ENCODE results near the gene CMTM6.

Gene CMTM6

GRCh38 chr3:32502118-32502945 lies at the start of gene CMTM6:
CMTM6 (minus strand) TSS chr3:32502852; CDS start chr3:32502745, 107 bp downstream.
- peak within 1 kb of the TSS; percentile 85 to 94 for H3K4me3 ChIP-seq (ENCODE audit: low read length in 2 of 2)
- H3K27me3 ChIP-seq (ENCODE audit: control insufficient read depth in 2 of 2, insufficient read depth in 2 of 2, low read length in 2 of 2): no peaks in the 10 kb centered on the region
- H3K9me3 ChIP-seq (ENCODE audit: control insufficient read depth in 2 of 2, low read length in 2 of 2): no peaks in the 10 kb centered on the region
- H3K27ac ChIP-seq (ENCODE audit: low read depth in 2 of 2, low read length in 2 of 2): peak within 1 kb of the TSS; percentile 85 to 96
- peaks cover 4 to 6% of the 10 kb centered on the region in 2 donors for H3K4me1 ChIP-seq (ENCODE audit: control insufficient read depth in 2 of 2, insufficient read depth in 2 of 2, low read length in 2 of 2)
- peak within 1 kb of the TSS; percentile 77 to 88 for H3K9ac ChIP-seq (ENCODE audit: low read depth in 1 of 2, low read length in 2 of 2)
- no peaks in the 10 kb centered on the region for H3K36me3 ChIP-seq (ENCODE audit: control insufficient read depth in 2 of 2, insufficient read depth in 2 of 2, low read length in 2 of 2)

- Histone ChIP-seq H3K9me3 (ENCODE audit: control insufficient read depth in 2 of 2, low read length in 2 of 2) (no peaks in the 10 kb centered on the region), H3K4me3 (ENCODE audit: low read length in 2 of 2) (no peak overlapping the region), H3K27me3 (ENCODE audit: control insufficient read depth in 2 of 2, insufficient read depth in 2 of 2, low read length in 2 of 2) (no peaks in the 10 kb centered on the region), H3K36me3 (ENCODE audit: control insufficient read depth in 2 of 2, insufficient read depth in 2 of 2, low read length in 2 of 2) (no peaks in the 10 kb centered on the region), H3K4me1 (ENCODE audit: control insufficient read depth in 2 of 2, insufficient read depth in 2 of 2, low read length in 2 of 2) (no peaks in the 10 kb centered on the region), H3K27ac (ENCODE audit: low read depth in 2 of 2, low read length in 2 of 2) (no peak overlapping the region), H3K9ac (ENCODE audit: low read depth in 1 of 2, low read length in 2 of 2) (no peak overlapping the region)
These were observed 49.4 kb upstream of the CMTM6 start for GRCh38 chr3:32552013-32552412.

- Histone ChIP-seq H3K4me1 (ENCODE audit: control insufficient read depth in 2 of 2, insufficient read depth in 2 of 2, low read length in 2 of 2) (no peaks in the 10 kb centered on the region), H3K9ac (ENCODE audit: low read depth in 1 of 2, low read length in 2 of 2) (no peak overlapping the region), H3K36me3 (ENCODE audit: control insufficient read depth in 2 of 2, insufficient read depth in 2 of 2, low read length in 2 of 2) (no peaks in the 10 kb centered on the region), H3K4me3 (ENCODE audit: low read length in 2 of 2) (no peak overlapping the region), H3K9me3 (ENCODE audit: control insufficient read depth in 2 of 2, low read length in 2 of 2) (no peaks in the 10 kb centered on the region), H3K27ac (ENCODE audit: low read depth in 2 of 2, low read length in 2 of 2) (no peak overlapping the region), H3K27me3 (ENCODE audit: control insufficient read depth in 2 of 2, insufficient read depth in 2 of 2, low read length in 2 of 2) (no peaks in the 10 kb centered on the region)
These were observed 48.8 kb upstream of the CMTM6 start for GRCh38 chr3:32551496-32551895.

- H3K4me3 ChIP-seq (ENCODE audit: low read length in 2 of 2): no peak overlapping the region
These were observed 48.4 kb upstream of the CMTM6 start for GRCh38 chr3:32551087-32551486.

GRCh38 chr3:32545305-32545704 lies 42.7 kb upstream of the CMTM6 start:
- Histone ChIP-seq H3K27ac (ENCODE audit: low read depth in 2 of 2, low read length in 2 of 2) (no peak overlapping the region), H3K36me3 (ENCODE audit: control insufficient read depth in 2 of 2, insufficient read depth in 2 of 2, low read length in 2 of 2) (peaks cover 0 to 2% of the 10 kb centered on the region in 2 donors), H3K27me3 (ENCODE audit: control insufficient read depth in 2 of 2, insufficient read depth in 2 of 2, low read length in 2 of 2) (no peaks in the 10 kb centered on the region), H3K4me1 (ENCODE audit: control insufficient read depth in 2 of 2, insufficient read depth in 2 of 2, low read length in 2 of 2) (no peaks in the 10 kb centered on the region), H3K9ac (ENCODE audit: low read depth in 1 of 2, low read length in 2 of 2) (no peak overlapping the region), H3K9me3 (ENCODE audit: control insufficient read depth in 2 of 2, low read length in 2 of 2) (no peaks in the 10 kb centered on the region), H3K4me3 (ENCODE audit: low read length in 2 of 2) (no peak overlapping the region)

More at GRCh38 chr3:32551087-32551486, 48.4 kb upstream of the CMTM6 start:
- no peaks in the 10 kb centered on the region for H3K4me1 ChIP-seq (ENCODE audit: control insufficient read depth in 2 of 2, insufficient read depth in 2 of 2, low read length in 2 of 2)
- no peaks in the 10 kb centered on the region for H3K27me3 ChIP-seq (ENCODE audit: control insufficient read depth in 2 of 2, insufficient read depth in 2 of 2, low read length in 2 of 2)
- H3K36me3 ChIP-seq (ENCODE audit: control insufficient read depth in 2 of 2, insufficient read depth in 2 of 2, low read length in 2 of 2): no peaks in the 10 kb centered on the region
- H3K9me3 ChIP-seq (ENCODE audit: control insufficient read depth in 2 of 2, low read length in 2 of 2): no peaks in the 10 kb centered on the region
- H3K9ac ChIP-seq (ENCODE audit: low read depth in 1 of 2, low read length in 2 of 2): no peak overlapping the region
- no peak overlapping the region for H3K27ac ChIP-seq (ENCODE audit: low read depth in 2 of 2, low read length in 2 of 2)

GRCh38 chr3:32544894-32545293 lies 42.2 kb upstream of the CMTM6 start:
- no peak overlapping the region for H3K27ac ChIP-seq (ENCODE audit: low read depth in 2 of 2, low read length in 2 of 2)
- H3K9me3 ChIP-seq (ENCODE audit: control insufficient read depth in 2 of 2, low read length in 2 of 2): no peaks in the 10 kb centered on the region
- no peaks in the 10 kb centered on the region for H3K27me3 ChIP-seq (ENCODE audit: control insufficient read depth in 2 of 2, insufficient read depth in 2 of 2, low read length in 2 of 2)
- peaks cover 0 to 2% of the 10 kb centered on the region in 2 donors for H3K36me3 ChIP-seq (ENCODE audit: control insufficient read depth in 2 of 2, insufficient read depth in 2 of 2, low read length in 2 of 2)
- no peak overlapping the region for H3K4me3 ChIP-seq (ENCODE audit: low read length in 2 of 2)
- no peaks in the 10 kb centered on the region for H3K4me1 ChIP-seq (ENCODE audit: control insufficient read depth in 2 of 2, insufficient read depth in 2 of 2, low read length in 2 of 2)
- H3K9ac ChIP-seq (ENCODE audit: low read depth in 1 of 2, low read length in 2 of 2): no peak overlapping the region

GRCh38 chr3:32542807-32543206 lies 40.2 kb upstream of the CMTM6 start:
- H3K4me1 ChIP-seq (ENCODE audit: control insufficient read depth in 2 of 2, insufficient read depth in 2 of 2, low read length in 2 of 2): no peaks in the 10 kb centered on the region
- no peak overlapping the region for H3K27ac ChIP-seq (ENCODE audit: low read depth in 2 of 2, low read length in 2 of 2)
- H3K9ac ChIP-seq (ENCODE audit: low read depth in 1 of 2, low read length in 2 of 2): no peak overlapping the region
- no peaks in the 10 kb centered on the region for H3K9me3 ChIP-seq (ENCODE audit: control insufficient read depth in 2 of 2, low read length in 2 of 2)
- no peaks in the 10 kb centered on the region for H3K27me3 ChIP-seq (ENCODE audit: control insufficient read depth in 2 of 2, insufficient read depth in 2 of 2, low read length in 2 of 2)
- peaks cover 0 to 2% of the 10 kb centered on the region in 2 donors for H3K36me3 ChIP-seq (ENCODE audit: control insufficient read depth in 2 of 2, insufficient read depth in 2 of 2, low read length in 2 of 2)
- no peak overlapping the region for H3K4me3 ChIP-seq (ENCODE audit: low read length in 2 of 2)

GRCh38 chr3:32540899-32541298 lies 38.2 kb upstream of the CMTM6 start:
- no peaks in the 10 kb centered on the region for H3K9me3 ChIP-seq (ENCODE audit: control insufficient read depth in 2 of 2, low read length in 2 of 2)
- H3K36me3 ChIP-seq (ENCODE audit: control insufficient read depth in 2 of 2, insufficient read depth in 2 of 2, low read length in 2 of 2): peaks cover 0 to 2% of the 10 kb centered on the region in 2 donors

GRCh38 chr3:32532434-32532833 lies 29.8 kb upstream of the CMTM6 start:
- H3K9ac ChIP-seq (ENCODE audit: low read depth in 1 of 2, low read length in 2 of 2): no peak overlapping the region
- peaks cover 19 to 20% of the 10 kb centered on the region in 2 donors for H3K36me3 ChIP-seq (ENCODE audit: control insufficient read depth in 2 of 2, insufficient read depth in 2 of 2, low read length in 2 of 2)
- H3K4me1 ChIP-seq (ENCODE audit: control insufficient read depth in 2 of 2, insufficient read depth in 2 of 2, low read length in 2 of 2): no peaks in the 10 kb centered on the region
- H3K9me3 ChIP-seq (ENCODE audit: control insufficient read depth in 2 of 2, low read length in 2 of 2): no peaks in the 10 kb centered on the region
- H3K4me3 ChIP-seq (ENCODE audit: low read length in 2 of 2): no peak overlapping the region
- H3K27ac ChIP-seq (ENCODE audit: low read depth in 2 of 2, low read length in 2 of 2): no peak overlapping the region
- H3K27me3 ChIP-seq (ENCODE audit: control insufficient read depth in 2 of 2, insufficient read depth in 2 of 2, low read length in 2 of 2): no peaks in the 10 kb centered on the region

More at GRCh38 chr3:32540899-32541298, 38.2 kb upstream of the CMTM6 start:
- Histone ChIP-seq H3K27me3 (ENCODE audit: control insufficient read depth in 2 of 2, insufficient read depth in 2 of 2, low read length in 2 of 2) (no peaks in the 10 kb centered on the region), H3K4me3 (ENCODE audit: low read length in 2 of 2) (no peak overlapping the region), H3K4me1 (ENCODE audit: control insufficient read depth in 2 of 2, insufficient read depth in 2 of 2, low read length in 2 of 2) (no peaks in the 10 kb centered on the region), H3K9ac (ENCODE audit: low read depth in 1 of 2, low read length in 2 of 2) (no peak overlapping the region), H3K27ac (ENCODE audit: low read depth in 2 of 2, low read length in 2 of 2) (no peak overlapping the region)

GRCh38 chr3:32531010-32531647 lies 28.5 kb upstream of the CMTM6 start:
- Histone ChIP-seq H3K36me3 (ENCODE audit: control insufficient read depth in 2 of 2, insufficient read depth in 2 of 2, low read length in 2 of 2) (peaks cover 30% of the 10 kb centered on the region in 2 donors), H3K4me3 (ENCODE audit: low read length in 2 of 2) (no peak overlapping the region), H3K9me3 (ENCODE audit: control insufficient read depth in 2 of 2, low read length in 2 of 2) (no peaks in the 10 kb centered on the region), H3K27me3 (ENCODE audit: control insufficient read depth in 2 of 2, insufficient read depth in 2 of 2, low read length in 2 of 2) (no peaks in the 10 kb centered on the region), H3K4me1 (ENCODE audit: control insufficient read depth in 2 of 2, insufficient read depth in 2 of 2, low read length in 2 of 2) (no peaks in the 10 kb centered on the region), H3K27ac (ENCODE audit: low read depth in 2 of 2, low read length in 2 of 2) (no peak overlapping the region), H3K9ac (ENCODE audit: low read depth in 1 of 2, low read length in 2 of 2) (no peak overlapping the region)
